HG03354 (cell line): Measurements from ENCODE around the gene FRMPD1.
"Not testable (repeated sequence)": the region's sequence is repeated elsewhere in the genome, so short reads cannot be mapped to it uniquely, and the experiment has no call there.

Experiments used
- ATAC-seq: cut with Tn5 transposase; IDR thresholded peaks from one replicate; pipeline ENCODE4 v1.9.1; 2021; ENCODE audit warnings: mild to moderate bottlenecking; ENCODE audit not compliant: unreplicated experiment, poor library complexity, severe bottlenecking

FRMPD1 gene

GRCh38 chr9:37761511-37761910, 110.8 kb downstream of the FRMPD1 start:
- no peak for ATAC-seq

- not testable (repeated sequence) for ATAC-seq
Measured at GRCh38 chr9:37765263-37765662, 114.5 kb downstream of the FRMPD1 start.

- ATAC-seq, result no peak
Measured at GRCh38 chr9:37769306-37769705, 118.6 kb downstream of the FRMPD1 start.

GRCh38 chr9:37769995-37770394, 119.2 kb downstream of the FRMPD1 start:
- ATAC-seq, result no peak

GRCh38 chr9:37775216-37775919, 124.6 kb downstream of the FRMPD1 start:
- no peak for ATAC-seq

GRCh38 chr9:37776328-37776727, 125.6 kb downstream of the FRMPD1 start:
- ATAC-seq, result no peak

- no peak for ATAC-seq
Measured at GRCh38 chr9:37778534-37778933, 127.8 kb downstream of the FRMPD1 start.

GRCh38 chr9:37784291-37784615, 133.5 kb downstream of the FRMPD1 start:
- peak; percentile 8 for ATAC-seq

- peak; percentile 95 for ATAC-seq
Measured at GRCh38 chr9:37784616-37785483, 134.1 kb downstream of the FRMPD1 start, which contains the start of gene EXOSC3. Gene EXOSC3 (minus strand): TSS chr9:37785064. CDS start chr9:37785044, 20 bp downstream.

- no peak for ATAC-seq
Measured at GRCh38 chr9:37787059-37787458, 136.3 kb downstream of the FRMPD1 start.

GRCh38 chr9:37788332-37788731, 137.6 kb downstream of the FRMPD1 start:
- ATAC-seq, result no peak

- ATAC-seq, result no peak
Measured at GRCh38 chr9:37790096-37790495, 139.3 kb downstream of the FRMPD1 start.

- no peak for ATAC-seq
Measured at GRCh38 chr9:37792122-37792521, 141.4 kb downstream of the FRMPD1 start.

GRCh38 chr9:37796232-37796631, 145.5 kb downstream of the FRMPD1 start:
- no peak for ATAC-seq
